Ishikawa (cell line): ENCODE data around the gene MACROD2.

ENCODE experiments used
- CEBPB ChIP-seq: IDR thresholded peaks from 2 replicates; pipeline ENCODE4 v1.6.1; 2012
- CREB1 ChIP-seq: IDR thresholded peaks from 2 replicates; pipeline ENCODE4 v1.6.1; 2012; ENCODE audit warnings: low read depth
- EGR1 ChIP-seq: IDR thresholded peaks from 2 replicates; pipeline ENCODE4 v1.6.1; 2012
- EP300 ChIP-seq: IDR thresholded peaks from 2 replicates; pipeline ENCODE4 v1.6.1; 2012; ENCODE audit warnings: borderline replicate concordance
- RAD21 ChIP-seq: IDR thresholded peaks from 2 replicates; pipeline ENCODE4 v1.6.1; 2012; ENCODE audit warnings: low read depth
- TAF1 ChIP-seq: IDR thresholded peaks from 2 replicates; pipeline ENCODE4 v1.6.1; 2012; ENCODE audit warnings: low read depth, mild to moderate bottlenecking
- TEAD4 ChIP-seq: IDR thresholded peaks from 2 replicates; pipeline ENCODE4 v1.6.1; 2012
- TF ChIP-seq, protein P1 (sequence below): IDR thresholded peaks from 2 replicates; pipeline ENCODE4 v1.6.1; 2012; ENCODE audit warnings: low read depth, mild to moderate bottlenecking
- TF ChIP-seq, protein P2 (sequence below): IDR thresholded peaks from 2 replicates; pipeline ENCODE4 v1.6.1; 2012

DNA sequence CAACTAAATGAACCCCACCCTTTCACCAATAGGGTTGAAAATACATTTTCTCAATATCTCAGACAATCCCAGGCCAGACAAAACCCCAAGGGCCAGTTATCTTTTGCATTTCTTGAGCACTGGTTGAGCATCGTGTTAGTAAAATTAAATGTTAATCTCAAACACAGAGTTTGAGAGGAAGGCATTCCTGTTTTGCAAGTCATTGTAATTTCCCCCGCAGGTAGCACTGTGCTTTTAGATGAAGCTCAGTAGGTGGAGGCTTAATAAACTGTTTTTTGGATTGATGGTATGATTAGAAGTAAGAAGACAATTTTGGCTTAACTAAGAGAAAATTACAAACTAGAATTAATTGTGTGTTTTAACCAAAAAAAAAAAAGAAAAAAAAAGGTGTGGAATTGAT, 1340.7 kb downstream of the MACROD2 start:
- TF ChIP-seq, protein P1, sequence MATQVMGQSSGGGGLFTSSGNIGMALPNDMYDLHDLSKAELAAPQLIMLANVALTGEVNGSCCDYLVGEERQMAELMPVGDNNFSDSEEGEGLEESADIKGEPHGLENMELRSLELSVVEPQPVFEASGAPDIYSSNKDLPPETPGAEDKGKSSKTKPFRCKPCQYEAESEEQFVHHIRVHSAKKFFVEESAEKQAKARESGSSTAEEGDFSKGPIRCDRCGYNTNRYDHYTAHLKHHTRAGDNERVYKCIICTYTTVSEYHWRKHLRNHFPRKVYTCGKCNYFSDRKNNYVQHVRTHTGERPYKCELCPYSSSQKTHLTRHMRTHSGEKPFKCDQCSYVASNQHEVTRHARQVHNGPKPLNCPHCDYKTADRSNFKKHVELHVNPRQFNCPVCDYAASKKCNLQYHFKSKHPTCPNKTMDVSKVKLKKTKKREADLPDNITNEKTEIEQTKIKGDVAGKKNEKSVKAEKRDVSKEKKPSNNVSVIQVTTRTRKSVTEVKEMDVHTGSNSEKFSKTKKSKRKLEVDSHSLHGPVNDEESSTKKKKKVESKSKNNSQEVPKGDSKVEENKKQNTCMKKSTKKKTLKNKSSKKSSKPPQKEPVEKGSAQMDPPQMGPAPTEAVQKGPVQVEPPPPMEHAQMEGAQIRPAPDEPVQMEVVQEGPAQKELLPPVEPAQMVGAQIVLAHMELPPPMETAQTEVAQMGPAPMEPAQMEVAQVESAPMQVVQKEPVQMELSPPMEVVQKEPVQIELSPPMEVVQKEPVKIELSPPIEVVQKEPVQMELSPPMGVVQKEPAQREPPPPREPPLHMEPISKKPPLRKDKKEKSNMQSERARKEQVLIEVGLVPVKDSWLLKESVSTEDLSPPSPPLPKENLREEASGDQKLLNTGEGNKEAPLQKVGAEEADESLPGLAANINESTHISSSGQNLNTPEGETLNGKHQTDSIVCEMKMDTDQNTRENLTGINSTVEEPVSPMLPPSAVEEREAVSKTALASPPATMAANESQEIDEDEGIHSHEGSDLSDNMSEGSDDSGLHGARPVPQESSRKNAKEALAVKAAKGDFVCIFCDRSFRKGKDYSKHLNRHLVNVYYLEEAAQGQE: no peak
- TF ChIP-seq EP300 (no peak), RAD21 (no peak), TEAD4 (no peak), EGR1 (no peak), CREB1 (no peak), CEBPB (no peak), TAF1 (no peak)
- TF ChIP-seq, protein P2, sequence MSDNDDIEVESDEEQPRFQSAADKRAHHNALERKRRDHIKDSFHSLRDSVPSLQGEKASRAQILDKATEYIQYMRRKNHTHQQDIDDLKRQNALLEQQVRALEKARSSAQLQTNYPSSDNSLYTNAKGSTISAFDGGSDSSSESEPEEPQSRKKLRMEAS: no peak
